GM19372 (cell line): ENCODE measurements around the gene SERF2.
A peak's percentile ranks its signal among the peaks of the same experiment; 100 is the strongest.
"Not testable (repeated sequence)": the region's sequence is repeated elsewhere in the genome, so short reads cannot be mapped to it uniquely, and the experiment has no call there.

Experiments used
- ATAC-seq: cut with Tn5 transposase; IDR thresholded peaks from one replicate; pipeline ENCODE4 v1.9.1; 2021; ENCODE audit warnings: mild to moderate bottlenecking, low read depth, moderate library complexity; ENCODE audit not compliant: unreplicated experiment

Gene SERF2

GRCh38 chr15:43826508-43827341 is 34.6 kb downstream of the SERF2 start, which contains the start of gene WDR76:
WDR76 (plus strand) TSS chr15:43827002; CDS start chr15:43827033, 31 bp downstream.
- ATAC-seq, result peak; percentile 57

- no peak for ATAC-seq
Observed at GRCh38 chr15:43828061-43828657, 36.0 kb downstream of the SERF2 start.

DNA sequence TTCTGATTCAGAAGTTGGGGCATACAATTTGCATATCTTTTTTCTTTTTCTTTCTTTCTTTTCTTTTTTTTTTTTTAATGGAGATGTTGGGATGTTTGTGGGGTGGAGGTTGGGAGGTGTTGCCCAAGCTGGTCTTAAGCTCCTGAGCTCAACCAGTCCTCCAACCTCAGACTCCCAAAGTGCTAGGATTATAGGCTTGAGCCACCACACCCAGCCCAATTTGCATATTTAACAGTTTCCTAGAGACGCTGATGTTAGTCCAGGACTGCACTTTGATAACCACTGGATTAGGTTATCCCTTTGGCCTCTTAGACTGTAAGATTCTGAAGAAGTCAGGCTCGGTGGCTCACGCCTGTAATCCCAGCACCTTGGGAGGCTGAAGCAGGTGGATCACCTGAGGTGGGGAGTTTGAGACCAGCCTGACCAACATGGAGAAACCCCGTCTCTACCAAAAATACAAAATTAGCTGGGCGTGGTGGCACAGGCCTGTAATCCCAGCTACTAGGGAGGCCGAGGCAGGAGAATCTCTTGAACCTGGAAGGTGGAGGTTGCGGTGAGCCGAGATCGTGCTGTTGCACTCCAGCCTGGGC is 37.9 kb downstream of the SERF2 start:
- not testable (repeated sequence) for ATAC-seq

GRCh38 chr15:43830691-43831275 is 38.7 kb downstream of the SERF2 start:
- not testable (repeated sequence) for ATAC-seq

GRCh38 chr15:43831519-43832052 is 39.5 kb downstream of the SERF2 start:
- ATAC-seq, result not testable (repeated sequence)

DNA sequence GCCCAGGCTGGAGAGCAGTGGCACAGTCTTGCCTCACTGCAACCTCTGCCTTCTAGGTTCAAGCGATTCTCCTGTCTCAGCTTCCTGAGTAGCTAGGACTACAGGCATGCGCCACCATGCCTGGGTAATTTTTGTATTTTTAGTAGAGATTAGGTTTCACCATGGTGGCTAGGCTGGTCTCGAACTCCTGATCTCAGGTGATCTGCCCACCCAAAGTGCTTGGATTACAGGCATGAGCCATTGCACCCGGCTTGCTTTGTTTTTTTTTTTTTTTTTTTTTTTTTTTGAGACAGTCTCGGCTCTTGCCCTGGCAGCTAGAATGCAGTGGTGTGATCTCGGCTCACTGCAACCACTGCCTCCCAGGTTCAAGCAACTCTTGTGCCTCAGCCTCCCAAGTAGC is 40.4 kb downstream of the SERF2 start:
- ATAC-seq, result not testable (repeated sequence)

DNA sequence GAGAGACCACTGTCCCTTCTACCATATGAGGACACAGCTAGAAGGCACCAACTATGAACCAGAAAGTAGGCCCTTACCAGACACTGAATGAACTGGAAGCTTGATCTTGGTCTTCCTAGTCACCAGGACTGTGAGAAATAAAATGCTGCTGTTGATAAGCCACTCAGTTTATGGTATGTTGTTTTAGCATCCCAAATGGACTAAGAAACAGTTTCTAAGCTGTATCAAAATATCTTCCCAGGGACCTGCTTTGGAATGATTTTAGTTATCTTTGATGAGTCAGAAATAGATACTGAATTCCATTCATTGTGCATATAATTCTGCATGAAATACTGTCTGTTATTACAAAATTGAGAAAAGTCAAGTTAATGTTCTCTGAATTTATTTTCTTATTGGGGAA is 53.3 kb downstream of the SERF2 start:
- ATAC-seq, result no peak
